ENCODE measurements around the gene TNIK. TPM values are rescaled to one million over a fixed set of nuclear protein-coding genes. Genes with fewer than 3 reads are reported as not detected.
A peak's percentile ranks its signal among the peaks of the same experiment; 100 is the strongest.

TNIK gene
- total RNA-seq (2014; rRNA removed; shearing (Covaris generic)), result 10.4 and 12.2 TPM in 2 replicates
- polyA plus RNA-seq (2015; cell fraction: cytosol; rRNA removed), result 14.8 and 15.6 TPM in 2 replicates
- polyA plus RNA-seq (2015; cell fraction: nucleus; rRNA removed), result 9.7 and 32.4 TPM in 2 replicates

DNA sequence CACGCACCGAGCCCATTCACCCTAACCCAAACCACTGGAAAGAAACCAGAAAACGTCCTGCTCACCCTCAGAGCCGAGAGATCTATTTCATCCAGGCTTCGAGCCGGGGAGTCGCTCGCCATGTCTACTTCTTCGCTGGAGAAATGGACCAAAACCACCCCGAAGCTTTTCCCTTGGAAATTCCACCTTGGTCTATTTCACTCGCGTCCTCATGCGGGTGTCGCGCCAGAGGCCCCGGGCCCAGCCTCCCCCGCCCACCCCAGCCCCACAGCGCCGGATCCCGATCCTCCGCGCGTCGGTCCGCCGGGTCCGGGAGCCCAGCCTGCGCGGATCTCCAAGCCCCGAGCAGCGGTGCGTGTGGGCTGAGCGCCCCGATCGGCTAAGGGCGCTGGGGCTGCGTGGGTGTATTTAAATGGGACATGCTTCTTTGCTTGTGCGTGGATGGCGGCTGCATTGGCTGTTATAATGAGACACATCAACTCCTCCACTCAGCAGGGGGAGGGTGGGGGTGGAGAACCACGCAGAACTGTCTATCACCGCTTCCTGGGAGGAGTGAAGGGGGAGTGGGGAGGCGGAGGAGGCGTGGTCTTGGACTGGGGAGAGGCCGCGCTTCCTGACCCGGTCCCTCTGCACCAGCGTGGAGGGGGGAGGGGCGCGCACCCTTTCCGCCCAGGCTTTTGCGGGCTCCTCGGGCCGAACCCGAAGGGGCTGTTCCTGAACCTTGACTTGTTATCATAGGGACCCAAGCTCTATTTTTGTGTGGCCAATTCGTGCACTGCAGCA, at the start of gene TNIK:
Gene TNIK (minus strand): TSS at position 464 of the 783 bp plus-strand sequence. CDS start 342 bp downstream, at position 122.
- in situ Hi-C loops (cut with HindIII; ENCODE audit: low pct_unique_long_range_greater_than_20kb, low sequenced_read_pairs), result no loop called here
- peak; percentile 95 for DNase-seq (ENCODE audit: low read depth, low spot score)

DNA sequence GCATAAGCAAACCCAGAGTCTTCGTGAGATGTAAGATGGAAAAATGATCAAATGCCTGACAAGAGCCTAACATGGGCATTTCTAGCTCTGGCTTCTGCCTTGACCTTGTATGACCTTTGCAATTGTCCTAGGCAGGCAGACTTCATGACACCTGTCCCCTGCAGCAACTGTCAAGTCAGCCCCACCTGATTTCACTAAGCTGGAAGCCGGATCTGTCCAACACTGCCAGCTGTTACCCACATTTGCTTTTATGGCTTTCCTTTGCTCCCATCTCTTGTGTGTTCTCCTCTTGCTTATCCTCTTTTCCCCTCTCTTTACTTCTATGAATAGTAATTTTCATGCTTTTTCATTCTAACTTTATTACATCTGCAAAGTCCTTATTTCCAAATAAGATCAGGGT, 48.5 kb upstream of the TNIK start:
- DNase-seq (ENCODE audit: low read depth, low spot score), result no peak
- in situ Hi-C loops (cut with HindIII; ENCODE audit: low pct_unique_long_range_greater_than_20kb, low sequenced_read_pairs), result no loop called here

DNA sequence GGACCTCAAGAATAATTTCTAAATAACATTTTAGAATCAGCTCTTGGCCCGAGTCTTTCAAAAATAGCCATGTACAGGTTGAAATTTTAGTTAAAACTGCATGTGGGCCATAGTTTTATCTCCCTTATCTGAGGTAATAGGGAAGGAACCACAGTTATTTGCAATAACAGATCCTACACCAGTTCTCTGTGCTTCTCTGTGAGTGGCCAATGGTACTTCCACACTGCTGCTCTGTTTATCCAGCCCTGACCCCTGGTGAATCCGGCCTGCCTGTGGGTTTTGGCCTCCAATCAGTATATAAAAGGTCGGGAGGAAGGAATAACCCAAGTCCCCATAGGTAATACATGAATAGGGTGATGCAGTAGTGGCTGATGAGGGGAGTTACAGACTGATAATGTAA, 48.0 kb upstream of the TNIK start:
- no peak for DNase-seq (ENCODE audit: low read depth, low spot score)
- in situ Hi-C loops (cut with HindIII; ENCODE audit: low pct_unique_long_range_greater_than_20kb, low sequenced_read_pairs), result no loop called here

DNA sequence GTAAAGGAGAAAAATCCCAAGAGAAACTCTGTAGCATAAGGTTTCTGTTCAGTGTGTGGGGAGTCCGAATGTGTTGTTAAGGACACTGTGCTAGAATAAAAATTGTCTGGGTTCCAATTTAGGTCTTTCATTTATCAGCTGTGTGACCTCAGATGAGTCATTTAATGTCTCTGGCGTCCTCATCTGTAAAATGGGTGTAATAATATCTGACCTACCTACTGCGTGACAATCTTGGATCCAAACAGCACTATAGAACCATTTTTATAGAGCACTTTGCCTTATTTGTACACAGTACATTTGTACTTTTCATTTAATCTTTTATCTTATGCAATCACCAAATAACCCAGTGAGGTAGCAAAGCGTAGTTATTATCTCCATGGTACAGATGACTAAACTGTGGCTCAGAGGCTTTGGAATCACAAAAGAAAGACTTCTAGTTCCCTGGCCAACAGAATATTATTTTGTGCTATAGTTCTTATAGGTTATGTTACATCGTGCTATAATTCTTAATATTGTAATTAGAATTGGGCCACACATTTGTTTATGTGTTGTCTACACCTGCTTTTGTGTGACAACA, 46.6 kb upstream of the TNIK start:
- in situ Hi-C loops (cut with HindIII; ENCODE audit: low pct_unique_long_range_greater_than_20kb, low sequenced_read_pairs), result no loop called here
- DNase-seq (ENCODE audit: low read depth, low spot score), result no peak

DNA sequence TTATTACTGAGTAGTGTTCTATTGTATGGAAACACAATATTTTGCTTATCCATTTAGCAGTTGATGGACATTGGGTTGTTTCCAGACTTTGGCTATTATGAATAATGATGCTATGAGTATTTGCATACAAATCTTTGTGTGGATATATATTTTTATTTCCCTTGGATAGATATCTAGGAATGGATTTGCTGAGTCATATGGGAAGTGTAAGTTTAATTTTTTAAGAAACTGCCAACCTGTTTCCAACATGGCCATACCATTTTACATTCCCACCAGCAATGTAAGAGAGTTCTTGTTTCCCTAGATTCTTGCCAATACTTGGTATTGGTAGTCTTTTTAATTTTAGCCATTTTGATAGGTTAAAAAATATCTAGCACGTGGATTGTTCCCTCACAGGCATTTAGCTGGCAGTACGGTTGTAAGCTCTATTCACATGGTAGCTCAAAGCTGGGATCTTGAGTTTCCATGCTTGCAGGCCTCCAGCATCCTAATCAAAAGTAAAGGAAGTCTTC, 45.7 kb upstream of the TNIK start:
- no peak for DNase-seq (ENCODE audit: low read depth, low spot score)
- in situ Hi-C loops (cut with HindIII; ENCODE audit: low pct_unique_long_range_greater_than_20kb, low sequenced_read_pairs), result no loop called here

DNA sequence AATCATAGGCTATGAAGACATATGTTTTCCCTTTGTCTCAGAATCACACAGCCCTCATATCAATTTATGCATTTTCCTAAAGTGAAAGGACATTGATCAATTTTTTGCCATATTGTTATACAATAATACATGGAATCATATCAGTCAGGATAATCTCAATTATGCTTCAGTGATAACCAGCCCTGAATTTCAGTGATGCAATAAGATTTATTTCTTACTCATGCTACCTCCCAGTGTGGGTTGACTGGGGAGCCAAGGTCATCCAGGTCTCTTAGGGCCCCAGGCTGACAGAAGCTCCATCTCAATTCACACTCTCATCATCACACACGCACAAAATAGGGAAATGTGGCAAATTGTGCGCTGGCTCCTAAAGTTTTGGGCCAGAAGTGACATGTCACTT, 44.2 kb upstream of the TNIK start:
- in situ Hi-C loops (cut with HindIII; ENCODE audit: low pct_unique_long_range_greater_than_20kb, low sequenced_read_pairs), result no loop called here
- no peak for DNase-seq (ENCODE audit: low read depth, low spot score)

DNA sequence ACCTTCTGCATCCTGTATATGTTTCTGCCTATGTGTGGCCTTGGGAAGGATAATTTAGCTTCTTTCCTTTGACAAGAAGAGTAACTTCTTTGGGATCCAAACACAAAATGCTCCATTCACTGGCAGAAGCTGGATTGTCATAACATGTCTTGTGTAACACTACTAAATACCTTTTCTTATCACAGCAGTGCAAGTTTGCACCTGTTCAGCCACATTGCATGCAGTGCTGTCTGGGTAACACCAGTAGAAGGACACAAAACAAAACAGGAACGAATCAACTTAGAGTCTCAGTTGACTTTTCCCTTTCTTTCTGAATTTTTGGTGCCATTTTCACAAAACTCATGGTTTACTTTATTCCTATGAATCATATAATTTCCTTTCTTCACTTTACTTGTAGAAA, 43.6 kb upstream of the TNIK start:
- in situ Hi-C loops (cut with HindIII; ENCODE audit: low pct_unique_long_range_greater_than_20kb, low sequenced_read_pairs), result no loop called here

DNA sequence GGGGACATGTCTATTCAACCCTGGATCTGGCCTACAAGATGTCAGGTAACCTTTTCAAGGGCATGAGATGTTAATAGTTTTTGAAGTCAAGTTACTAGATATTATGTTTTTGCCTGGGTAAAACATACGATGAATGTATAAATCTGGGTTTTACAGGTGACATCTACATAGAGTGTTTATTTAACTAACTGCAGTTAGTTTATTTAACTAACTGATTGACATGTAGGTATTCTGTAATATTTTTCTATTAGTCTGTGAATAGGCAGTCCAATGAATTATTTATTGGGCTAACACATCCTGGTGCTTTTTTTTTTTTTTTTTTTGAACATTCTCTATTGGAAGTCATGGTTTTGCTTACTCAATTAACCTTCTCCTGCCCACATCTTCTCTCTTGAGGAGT, 38.7 kb upstream of the TNIK start:
- in situ Hi-C loops (cut with HindIII; ENCODE audit: low pct_unique_long_range_greater_than_20kb, low sequenced_read_pairs), result no loop called here
- no peak for DNase-seq (ENCODE audit: low read depth, low spot score)

More for the DNA sequence above, 43.6 kb upstream of the TNIK start:
- DNase-seq (ENCODE audit: low read depth, low spot score), result no peak

DNA sequence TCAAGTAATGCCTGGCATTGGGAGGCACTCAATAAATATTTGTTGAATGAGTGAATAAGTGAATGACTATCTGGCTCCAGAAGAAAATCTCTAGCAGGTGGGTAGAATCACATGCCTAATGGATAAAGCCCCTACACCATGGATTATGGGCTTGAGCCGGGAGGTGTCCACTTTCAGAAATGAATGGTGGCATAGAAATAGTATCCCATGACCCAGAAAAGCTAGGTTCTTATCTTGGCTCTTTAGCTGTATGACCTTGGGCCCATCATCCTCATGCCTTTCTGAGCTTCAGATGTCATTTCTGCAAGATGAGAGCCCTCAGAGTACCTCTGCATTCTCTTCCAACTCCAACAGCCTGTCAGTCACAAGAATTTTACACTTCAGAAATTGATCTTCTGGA, 37.3 kb upstream of the TNIK start:
- no peak for DNase-seq (ENCODE audit: low read depth, low spot score)
- in situ Hi-C loops (cut with HindIII; ENCODE audit: low pct_unique_long_range_greater_than_20kb, low sequenced_read_pairs), result no loop called here

DNA sequence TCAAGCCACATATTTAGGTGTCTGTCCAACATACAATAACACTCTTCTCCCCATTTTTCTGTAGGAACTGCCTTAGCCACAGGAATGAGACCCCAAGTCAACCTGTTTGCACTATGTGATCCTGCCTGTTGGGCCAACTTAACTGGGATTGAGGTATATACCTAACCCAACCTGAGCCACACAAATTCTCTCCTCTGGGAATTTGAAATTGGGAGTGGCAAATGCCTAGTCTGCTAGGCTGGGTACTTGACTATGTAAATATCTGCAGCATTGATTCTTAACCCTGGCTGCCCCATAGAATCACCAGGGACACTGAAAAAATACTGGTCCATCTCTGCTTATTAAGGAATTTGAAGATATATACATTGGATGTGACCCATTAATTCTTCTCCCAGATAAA, 35.2 kb upstream of the TNIK start:
- DNase-seq (ENCODE audit: low read depth, low spot score), result no peak
- in situ Hi-C loops (cut with HindIII; ENCODE audit: low pct_unique_long_range_greater_than_20kb, low sequenced_read_pairs), result no loop called here

DNA sequence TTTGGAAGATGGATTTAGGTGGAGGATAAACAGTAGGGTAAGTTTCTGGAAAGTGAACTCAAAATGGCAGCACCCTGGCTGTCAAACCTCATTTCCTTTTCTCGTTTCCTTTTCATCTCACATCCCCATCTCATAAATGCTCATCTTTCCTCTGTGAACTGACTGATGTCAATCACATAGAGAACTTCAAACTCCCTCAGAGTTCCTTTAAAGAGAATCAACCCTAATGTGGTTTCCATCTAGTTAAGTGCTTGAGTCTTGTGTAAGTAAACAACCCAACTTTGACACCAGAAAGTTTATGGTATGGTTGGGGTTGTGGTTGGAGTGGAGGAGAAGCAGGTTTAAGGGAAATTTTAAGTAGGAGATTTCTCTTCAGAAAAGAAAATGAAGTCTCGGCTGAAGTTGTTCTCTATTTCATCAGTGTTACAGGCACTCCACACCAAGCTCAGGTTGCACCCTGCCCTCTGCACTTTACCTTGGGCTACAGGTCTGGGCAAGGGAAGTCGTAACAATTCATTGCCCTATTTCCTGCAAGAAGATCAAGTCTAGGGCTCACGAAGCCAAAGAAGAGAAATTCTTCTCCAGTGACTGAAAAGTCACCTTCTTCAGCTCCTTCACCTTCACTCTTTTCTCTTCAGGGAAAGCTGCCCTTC, 34.4 kb upstream of the TNIK start:
- in situ Hi-C loops (cut with HindIII; ENCODE audit: low pct_unique_long_range_greater_than_20kb, low sequenced_read_pairs), result no loop called here
- no peak for DNase-seq (ENCODE audit: low read depth, low spot score)

DNA sequence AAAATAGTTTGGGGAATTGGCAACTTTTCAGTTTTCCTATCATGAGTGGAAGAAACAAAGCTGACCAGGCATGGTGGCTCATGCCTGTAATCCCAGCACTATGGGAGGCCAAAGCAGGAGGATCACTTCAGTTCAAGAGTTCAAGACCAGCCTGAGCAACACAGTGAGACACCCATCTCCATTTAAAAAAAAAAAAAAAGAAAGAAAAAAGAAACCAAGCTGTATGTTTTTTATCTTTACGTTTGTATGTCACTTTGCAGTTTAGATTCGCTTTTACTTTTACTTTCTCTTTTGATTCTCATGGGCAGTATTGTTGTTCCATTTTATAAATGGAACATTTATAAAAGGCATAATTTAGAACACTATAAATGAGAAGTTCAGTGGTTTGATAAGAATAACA, 31.2 kb upstream of the TNIK start:
- DNase-seq (ENCODE audit: low read depth, low spot score), result no peak
- in situ Hi-C loops (cut with HindIII; ENCODE audit: low pct_unique_long_range_greater_than_20kb, low sequenced_read_pairs), result no loop called here

DNA sequence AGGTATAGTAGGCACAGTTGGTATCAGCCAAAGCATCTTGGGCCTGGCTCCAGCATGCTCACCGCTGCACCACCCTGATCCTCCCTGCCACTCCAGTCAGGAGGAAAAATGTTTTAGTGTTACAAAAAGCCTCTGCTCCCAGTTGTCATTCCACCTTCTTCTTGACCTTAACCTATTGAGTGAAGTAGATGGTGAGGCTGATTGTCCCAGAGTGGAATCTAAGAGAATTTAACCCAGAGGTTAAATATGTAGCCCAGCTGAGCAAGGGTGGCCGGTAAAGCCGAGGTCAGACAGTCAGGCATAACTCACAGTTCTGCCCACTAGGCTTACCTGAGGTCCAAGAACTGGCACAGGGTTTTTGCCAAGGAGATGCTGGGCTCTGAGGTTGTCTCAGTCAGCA, 30.7 kb upstream of the TNIK start:
- no peak for DNase-seq (ENCODE audit: low read depth, low spot score)
- in situ Hi-C loops (cut with HindIII; ENCODE audit: low pct_unique_long_range_greater_than_20kb, low sequenced_read_pairs), result no loop called here

DNA sequence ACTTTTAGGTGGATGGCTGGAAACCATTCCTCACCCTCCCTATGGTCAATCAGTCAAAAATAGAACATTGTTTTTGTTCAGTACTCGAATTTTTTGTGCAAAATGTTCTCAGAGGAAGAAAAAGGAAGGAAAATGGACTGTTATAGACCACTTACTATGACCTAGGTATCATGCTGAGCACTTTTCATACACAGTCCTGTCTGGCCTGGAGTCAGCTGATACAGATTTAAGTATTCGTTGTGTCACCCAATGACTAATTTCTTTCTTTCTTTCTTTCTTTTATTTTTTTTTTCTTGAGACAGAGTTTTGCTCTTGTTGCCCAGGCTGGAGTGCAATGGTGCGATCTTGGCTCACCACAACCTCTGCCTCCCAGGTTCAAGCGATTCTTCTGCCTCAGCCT, 29.1 kb upstream of the TNIK start:
- no peak for DNase-seq (ENCODE audit: low read depth, low spot score)
- in situ Hi-C loops (cut with HindIII; ENCODE audit: low pct_unique_long_range_greater_than_20kb, low sequenced_read_pairs), result no loop called here

DNA sequence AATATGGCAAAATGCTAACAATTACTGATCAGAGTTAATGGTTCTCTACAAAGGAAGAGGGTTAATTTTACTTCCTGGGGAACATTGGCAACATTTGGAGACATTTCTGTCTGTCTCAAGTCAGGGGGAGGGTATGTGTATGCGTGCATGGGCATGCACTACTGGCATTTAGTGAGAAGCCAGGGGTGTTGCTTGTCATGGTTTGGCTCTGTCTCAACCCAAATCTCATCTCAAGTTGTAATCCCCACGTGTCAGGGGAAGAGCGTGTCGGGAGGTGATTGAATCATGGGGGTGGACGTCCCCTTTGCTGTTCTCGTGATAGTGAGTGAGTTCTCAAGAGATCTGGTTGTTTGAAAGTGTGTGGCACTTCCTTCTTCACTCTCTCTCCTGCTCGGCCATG, 28.3 kb upstream of the TNIK start:
- in situ Hi-C loops (cut with HindIII; ENCODE audit: low pct_unique_long_range_greater_than_20kb, low sequenced_read_pairs), result no loop called here

DNA sequence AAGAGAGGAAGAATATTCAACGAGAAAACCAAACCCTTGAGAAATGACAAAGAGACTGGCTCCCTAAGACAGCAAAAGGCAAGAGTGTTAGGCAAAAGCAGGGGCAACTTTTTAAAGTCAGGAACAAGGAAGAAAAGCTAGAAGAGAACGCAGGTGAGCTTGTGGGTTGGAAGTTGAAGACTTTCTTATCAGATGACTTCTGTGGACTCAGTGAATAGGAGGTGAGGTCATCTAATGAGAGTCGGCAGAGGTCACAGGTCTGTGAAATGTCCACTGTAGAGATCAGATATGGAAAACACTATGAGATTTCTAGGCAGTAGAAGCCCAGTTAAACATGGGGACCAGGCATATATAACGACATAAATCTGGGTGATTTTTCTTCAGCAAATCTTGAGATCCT, 27.2 kb upstream of the TNIK start:
- no peak for DNase-seq (ENCODE audit: low read depth, low spot score)
- in situ Hi-C loops (cut with HindIII; ENCODE audit: low pct_unique_long_range_greater_than_20kb, low sequenced_read_pairs), result no loop called here

More for the DNA sequence above, 28.3 kb upstream of the TNIK start:
- no peak for DNase-seq (ENCODE audit: low read depth, low spot score)

DNA sequence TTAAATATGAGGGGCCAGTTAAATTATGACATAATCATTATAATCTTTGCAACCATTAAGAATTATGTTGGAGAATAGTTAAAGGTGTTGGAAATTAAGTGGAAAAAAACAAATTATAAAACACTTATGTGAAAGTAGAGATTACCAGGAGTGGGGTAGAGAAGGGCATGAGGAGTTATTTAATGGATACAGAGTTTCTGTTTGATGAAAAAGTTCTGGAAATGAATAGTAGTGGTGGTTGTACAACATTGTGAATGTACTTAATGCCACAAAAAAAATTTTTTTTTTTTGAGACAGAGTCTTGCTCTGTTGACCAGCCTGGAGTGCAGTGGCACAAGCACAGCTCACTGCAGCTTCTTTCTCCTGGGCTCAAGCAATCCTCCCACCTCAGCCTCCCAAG, 25.1 kb upstream of the TNIK start:
- no peak for DNase-seq (ENCODE audit: low read depth, low spot score)
- in situ Hi-C loops (cut with HindIII; ENCODE audit: low pct_unique_long_range_greater_than_20kb, low sequenced_read_pairs), result no loop called here

DNA sequence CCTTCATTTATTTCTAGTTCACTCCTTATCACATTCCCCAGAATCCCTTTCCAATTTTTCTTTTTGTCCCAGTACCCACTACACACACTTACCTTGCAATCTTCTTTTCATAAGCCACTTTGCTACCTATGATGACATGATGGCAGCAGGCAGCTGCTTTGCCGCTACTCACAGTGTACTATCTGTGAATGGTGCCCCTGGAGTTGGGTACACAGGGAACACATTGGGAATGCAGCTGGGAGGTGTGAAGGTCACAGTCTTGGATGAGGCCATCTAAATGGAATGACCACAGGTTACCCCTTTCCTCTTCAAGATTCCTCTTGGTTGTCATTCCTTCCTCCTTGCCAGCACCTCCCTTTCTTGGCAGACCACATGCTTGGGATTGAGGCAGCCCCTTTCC, 20.8 kb upstream of the TNIK start:
- no peak for DNase-seq (ENCODE audit: low read depth, low spot score)
- in situ Hi-C loops (cut with HindIII; ENCODE audit: low pct_unique_long_range_greater_than_20kb, low sequenced_read_pairs), result no loop called here

DNA sequence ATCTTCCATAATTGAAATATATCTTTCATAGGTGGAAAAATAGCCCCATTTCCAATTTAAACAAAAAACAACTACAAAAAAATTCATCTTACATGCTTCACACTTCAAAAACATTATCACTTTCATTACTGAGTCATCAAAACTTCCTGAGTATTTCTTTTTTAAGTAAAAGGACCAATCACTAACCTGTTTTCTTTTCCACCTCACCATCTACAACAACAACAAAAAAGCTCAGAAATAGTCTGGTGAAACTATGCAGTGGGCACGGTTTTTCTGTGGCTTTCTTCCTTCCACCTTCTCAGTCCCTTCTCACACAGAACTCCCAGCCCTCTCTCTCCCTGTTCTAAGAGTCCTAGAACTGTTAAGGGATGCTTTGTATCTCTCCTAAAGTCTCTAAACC, 20.3 kb upstream of the TNIK start:
- in situ Hi-C loops (cut with HindIII; ENCODE audit: low pct_unique_long_range_greater_than_20kb, low sequenced_read_pairs), result no loop called here
- no peak for DNase-seq (ENCODE audit: low read depth, low spot score)
